GM10248 (cell line): ENCODE measurements around the gene ESF1.

ENCODE experiments used
- CTCF ChIA-PET: fragments of 300-600 bp; sonication (Branson Sonifier 250); formaldehyde crosslinking; extraction: SDS; loops from one replicate; lab custom pipeline; 2021; ENCODE audit warnings: antibody characterized with exemption; lab: Yijun Ruan, JAX
- POLR2A ChIA-PET: fragments of 350-650 bp; sonication (Branson Sonifier 250); formaldehyde crosslinking; extraction: SDS; loops from one replicate; lab custom pipeline; 2020; ENCODE audit warnings: antibody characterized with exemption; lab: Yijun Ruan, JAX
- DNase-seq: peaks from one replicate; pipeline ENCODE4 v3.0.0; 2012; ENCODE audit errors: extremely low spot score
- CTCF ChIP-seq: IDR thresholded peaks from 2 replicates; pipeline ENCODE4 v1.5.1; 2012; ENCODE audit warnings: mild to moderate bottlenecking, low read depth; ENCODE audit errors: extremely low read depth, missing control alignments, control extremely low read depth

ESF1 gene

DNA sequence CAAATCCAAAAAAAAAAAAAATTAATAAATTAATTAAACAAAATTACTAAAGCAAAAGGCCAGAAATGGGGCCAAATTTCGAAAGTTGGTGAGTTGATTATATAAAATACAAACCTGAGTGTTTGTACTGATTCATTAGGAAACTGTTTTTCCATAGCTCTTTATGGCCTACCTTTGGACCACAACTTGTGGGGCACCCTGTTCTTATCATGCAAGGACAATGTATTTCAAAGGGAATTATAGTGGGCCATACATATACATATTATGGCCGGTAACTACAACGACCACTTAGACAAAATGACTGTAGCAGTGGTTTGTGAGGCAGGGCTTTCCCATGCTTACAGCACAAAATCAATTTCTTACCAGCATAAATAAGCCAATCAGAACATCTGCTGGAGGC lies 69.5 kb downstream of the ESF1 start:
- no peak for TF ChIP-seq CTCF
- POLR2A ChIA-PET = no interaction called here
- CTCF ChIA-PET = interaction anchor here (1.1 kb wide), 1 partner anchor 73 kb away, joined by 3 read pairs; no protein-coding TSS in a partner anchor
- DNase-seq = no peak

DNA sequence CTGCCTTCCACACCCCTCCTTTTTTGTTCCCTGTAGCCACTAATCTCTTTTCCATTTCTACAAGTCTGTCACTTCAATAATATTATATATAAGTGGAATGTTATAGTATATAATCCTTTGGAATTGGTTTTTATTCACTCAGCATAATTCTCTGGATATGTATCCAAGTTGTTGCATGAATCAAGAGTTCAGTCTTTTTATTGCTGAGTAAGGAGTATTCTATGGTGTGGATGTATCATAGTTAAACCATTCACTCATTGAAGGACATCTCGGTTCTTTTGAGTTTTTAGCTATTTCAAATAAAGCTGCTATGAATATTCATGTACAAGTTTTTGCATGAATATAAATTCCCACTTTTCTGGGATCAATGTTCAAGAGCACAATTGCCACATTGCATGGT lies 76.5 kb downstream of the ESF1 start:
- DNase-seq = no peak
- ChIA-PET POLR2A (no interaction called here), CTCF (no interaction called here)
- no peak for TF ChIP-seq CTCF

- ChIA-PET POLR2A (no interaction called here), CTCF (interaction anchor here (1.0 kb wide), 1 partner anchor 68 kb away, joined by 3 read pairs; no protein-coding TSS in a partner anchor)
- no peak for TF ChIP-seq CTCF
- DNase-seq = no peak
These were observed 81.5 kb downstream of the ESF1 start for GRCh38 chr20:13703265-13703664.

DNA sequence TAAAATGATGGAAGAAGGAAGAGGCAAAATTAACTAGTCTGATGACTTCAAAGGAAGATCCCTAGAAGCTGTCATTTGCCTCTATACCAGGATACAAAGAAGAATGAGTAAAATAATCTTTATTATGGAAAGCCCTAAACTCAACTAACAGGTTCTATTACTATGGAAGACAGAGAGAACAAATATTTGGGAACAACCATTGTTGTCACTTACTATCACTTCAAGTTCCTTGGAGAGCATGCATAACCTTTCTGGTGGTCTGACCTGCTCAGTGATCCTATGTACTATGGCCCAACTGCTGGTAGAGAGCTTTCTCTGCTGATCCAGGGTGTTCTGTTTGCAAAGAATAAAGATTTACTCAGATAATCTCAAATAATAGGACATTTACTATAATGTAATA lies 83.2 kb downstream of the ESF1 start:
- no peak for DNase-seq
- TF ChIP-seq CTCF = no peak
- ChIA-PET CTCF (interaction anchor here (1.7 kb wide), 1 partner anchor 8 kb away, joined by 4 read pairs; no protein-coding TSS in a partner anchor), POLR2A (no interaction called here)

DNA sequence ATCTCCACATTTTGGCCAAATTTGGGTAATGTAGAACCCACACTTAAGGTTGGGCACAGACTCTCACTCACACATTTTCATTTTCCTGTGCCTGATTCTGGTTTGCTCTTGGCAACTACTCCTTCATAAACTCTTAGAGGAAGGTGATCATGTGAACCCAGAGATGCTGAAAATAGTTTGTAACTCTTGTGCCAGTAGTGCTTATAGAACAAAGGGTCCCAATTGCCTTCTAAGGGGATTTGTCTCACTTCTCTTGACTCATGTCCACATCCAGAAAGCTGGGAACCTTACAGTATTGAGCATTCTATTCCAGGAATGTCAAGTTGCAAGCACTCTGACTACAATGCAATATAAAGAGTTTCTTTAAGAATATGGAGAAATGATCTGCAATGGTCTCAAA lies 84.0 kb downstream of the ESF1 start:
- POLR2A ChIA-PET = no interaction called here
- DNase-seq = no peak
- no peak for TF ChIP-seq CTCF
- CTCF ChIA-PET = interaction anchor here (1.7 kb wide), 1 partner anchor 8 kb away, joined by 4 read pairs; no protein-coding TSS in a partner anchor

- ChIA-PET CTCF (interaction anchor here (0.8 to 2.3 kb wide), 2 partner anchors 11 to 93 kb away, joined by 4 to 6 read pairs; no protein-coding TSS in a partner anchor), POLR2A (no interaction called here)
- TF ChIP-seq CTCF = no peak
- no peak for DNase-seq
These were observed 90.1 kb downstream of the ESF1 start for GRCh38 chr20:13694420-13695150.
